NCI-H510A treated with DMSO at 0.1 percent for 48 hours (cell line): ENCODE results near the gene MSLN.

ENCODE experiments used
- DNase-seq: peaks from one replicate; lab custom pipeline; 2025; lab: John Stamatoyannopoulos, UW

The MSLN gene

DNA sequence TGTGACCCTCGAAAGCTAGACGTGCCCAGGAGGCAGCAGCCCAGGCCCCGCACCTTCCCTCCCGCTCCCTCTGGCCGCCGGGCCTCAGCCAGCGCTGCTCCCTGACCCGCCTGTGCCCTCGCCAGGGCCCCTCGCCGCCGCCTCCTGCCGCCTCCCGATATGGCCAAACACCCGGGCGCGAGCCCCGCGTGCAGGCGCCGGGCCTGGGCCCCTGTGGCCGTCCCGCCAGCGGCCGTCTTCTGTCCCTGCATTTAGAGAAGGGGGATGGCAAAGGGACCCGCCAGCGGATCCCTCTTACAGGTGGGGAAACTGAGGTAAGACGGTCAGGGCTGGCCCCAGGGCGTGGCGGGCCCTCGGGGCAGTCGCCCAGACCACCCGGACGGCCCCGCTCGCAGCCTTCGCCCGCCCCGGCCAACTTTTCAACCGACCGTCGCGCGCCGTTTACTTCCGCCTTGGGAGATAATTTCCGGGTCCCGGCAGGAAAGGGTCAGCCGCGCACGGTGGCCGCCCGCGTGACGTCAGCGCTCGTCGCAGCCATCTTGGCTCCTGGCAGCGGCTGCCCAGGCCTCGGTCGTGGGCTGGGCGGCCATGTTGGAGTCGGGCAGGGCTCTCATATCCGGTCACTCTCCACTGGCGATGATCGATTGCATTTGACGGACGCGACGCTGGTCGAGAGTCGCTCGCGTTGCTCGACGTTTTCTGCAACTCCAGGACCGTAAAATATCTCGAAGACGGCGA is 47.0 kb downstream of the MSLN start:
- DNase-seq = peak; percentile 50

GRCh38 chr16:808085-808386 is 47.5 kb downstream of the MSLN start:
- no peak for DNase-seq

DNA sequence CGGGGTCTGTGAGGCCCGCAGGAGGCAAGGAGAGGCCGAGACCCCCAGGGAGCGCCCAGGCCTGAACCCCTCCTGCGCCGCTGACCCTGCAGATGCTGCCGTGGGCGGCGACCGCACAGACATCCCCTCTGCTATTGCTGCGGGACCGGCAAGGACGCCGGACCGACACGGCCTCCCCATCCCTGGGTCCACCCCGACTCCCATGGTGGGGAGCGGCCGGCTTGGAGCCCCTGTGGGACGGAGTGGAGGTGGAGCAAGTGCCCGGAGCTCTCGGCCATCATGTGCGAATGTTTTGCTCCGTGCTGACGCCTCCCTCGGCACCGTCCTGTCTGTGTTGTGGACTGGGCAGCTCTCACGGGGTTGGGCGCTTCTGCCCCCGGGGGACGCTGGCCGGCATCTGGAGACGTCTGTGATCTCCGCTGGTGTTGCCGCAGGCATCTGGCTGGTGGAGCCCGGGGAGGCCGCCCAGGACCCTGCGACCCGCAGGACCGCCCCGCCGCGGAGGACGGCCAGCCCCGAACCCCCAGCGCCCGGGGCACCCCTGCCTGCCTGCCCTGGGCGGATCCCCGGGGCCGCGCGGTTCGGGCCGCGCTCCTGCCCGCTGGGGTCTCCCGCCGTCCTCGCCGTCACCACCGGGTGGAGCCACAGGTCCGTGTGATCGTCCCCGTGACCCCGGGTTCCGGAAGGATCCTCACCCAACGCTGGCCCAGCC is 52.8 kb downstream of the MSLN start:
- no peak for DNase-seq

GRCh38 chr16:813916-814412 is 53.4 kb downstream of the MSLN start:
- no peak for DNase-seq

- DNase-seq = no peak
These were observed 54.4 kb downstream of the MSLN start for GRCh38 chr16:814974-815373.

DNA sequence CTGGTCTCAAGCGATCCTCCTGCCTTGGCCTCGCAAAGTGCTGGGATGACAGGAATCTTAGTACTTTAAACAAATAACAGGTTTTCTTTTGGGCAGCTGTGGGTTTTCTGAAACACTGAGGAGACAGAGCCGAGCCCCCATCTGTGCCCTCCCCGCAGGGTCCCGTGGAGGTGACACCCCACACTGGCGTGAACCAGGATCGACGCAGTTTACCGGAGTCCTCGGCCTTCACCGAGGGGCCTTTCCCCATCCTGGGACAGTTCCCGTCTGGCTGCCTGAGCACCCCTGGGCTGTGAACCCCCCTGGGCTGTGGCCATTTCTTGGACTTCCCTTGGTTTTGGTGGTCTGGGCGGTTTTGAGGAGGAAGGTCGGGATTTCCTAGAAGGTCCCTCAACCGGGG is 55.3 kb downstream of the MSLN start:
- DNase-seq = no peak

DNA sequence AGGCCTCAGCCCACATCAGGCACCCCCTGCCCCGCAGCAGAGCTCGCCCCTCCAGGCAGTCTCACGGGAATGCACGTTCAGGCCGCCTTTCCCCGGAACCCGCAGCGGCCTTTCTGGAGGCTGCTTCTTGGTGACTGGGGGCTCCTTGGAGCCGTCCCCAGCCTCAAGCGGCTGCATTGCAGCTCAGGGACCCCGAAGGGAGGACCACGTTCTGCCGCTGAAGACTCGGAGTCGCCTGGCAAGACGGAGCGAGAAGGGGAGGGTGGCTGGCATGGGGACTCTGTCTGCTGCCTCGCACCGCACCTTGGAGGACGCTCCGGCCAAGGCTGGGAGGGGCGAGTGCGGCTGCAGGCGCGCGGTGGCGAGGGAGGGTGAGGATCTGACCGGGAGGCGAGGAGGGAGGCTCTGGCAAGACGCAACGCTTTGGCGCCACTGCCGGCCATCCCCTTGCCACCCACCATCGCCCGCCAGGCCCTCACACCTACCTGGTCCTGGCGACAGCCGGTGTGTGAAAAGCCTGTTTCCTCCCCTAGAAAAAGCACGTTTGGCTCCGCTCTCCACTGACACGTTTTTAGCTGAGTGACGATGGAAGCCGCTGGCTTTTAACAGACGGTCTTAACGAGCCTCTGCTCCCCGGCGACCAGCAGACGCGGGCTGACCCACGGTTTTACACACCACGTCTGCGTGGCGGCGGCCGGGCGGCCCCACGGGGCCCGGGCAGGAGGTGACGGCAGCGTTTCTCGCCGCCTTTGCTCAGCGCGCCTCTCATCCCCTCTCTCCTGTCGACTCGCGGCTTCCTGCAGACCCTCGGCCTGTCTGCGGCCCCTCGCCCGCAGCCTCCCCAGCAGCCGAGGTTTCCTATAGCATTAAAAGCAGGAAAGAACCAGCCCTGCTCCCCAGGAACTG is 56.7 kb downstream of the MSLN start:
- DNase-seq = no peak

GRCh38 chr16:818132-818531 is 57.6 kb downstream of the MSLN start:
- no peak for DNase-seq
